ENCODE data around the gene DTNBP1. TPM values are rescaled to one million over a fixed set of nuclear protein-coding genes. Genes with fewer than 3 reads are reported as not detected.

The DTNBP1 gene
- total RNA-seq, 1 donor from 2014 or later: 19.4 TPM

- peaks cover 74% of the 10 kb centered on the region for H3K36me3 Mint-ChIP-seq
- peaks cover 41% of the 10 kb centered on the region for H3K9me3 Mint-ChIP-seq
- DNase-seq (ENCODE audit: low spot score in 2 of 2, unreplicated experiment in 2 of 2): no peak
- H3K4me1 Mint-ChIP-seq: no peaks in the 10 kb centered on the region
- no peak overlapping the region for H3K27ac Mint-ChIP-seq
- TF ChIP-seq CTCF (IDR thresholded peaks at IDR 0.05; ENCODE audit: unreplicated experiment): no peak
- H3K27me3 Mint-ChIP-seq (ENCODE audit: low read depth): no peaks in the 10 kb centered on the region
- H3K4me3 Mint-ChIP-seq: no peak overlapping the region
These were observed 134.8 kb downstream of the DTNBP1 start for GRCh38 chr6:15527838-15528617.

GRCh38 chr6:15526212-15526701, 136.6 kb downstream of the DTNBP1 start:
- no peak overlapping the region for H3K27ac Mint-ChIP-seq
- H3K9me3 Mint-ChIP-seq: peaks cover 41% of the 10 kb centered on the region
- peaks cover 83% of the 10 kb centered on the region for H3K36me3 Mint-ChIP-seq
- no peak for TF ChIP-seq CTCF (IDR thresholded peaks at IDR 0.05; ENCODE audit: unreplicated experiment)
- DNase-seq (ENCODE audit: low spot score in 2 of 2, unreplicated experiment in 2 of 2): no peak
- H3K4me1 Mint-ChIP-seq: no peaks in the 10 kb centered on the region
- H3K4me3 Mint-ChIP-seq: no peak overlapping the region
- no peaks in the 10 kb centered on the region for H3K27me3 Mint-ChIP-seq (ENCODE audit: low read depth)

GRCh38 chr6:15524861-15525401, 137.9 kb downstream of the DTNBP1 start:
- Mint-ChIP-seq H3K4me1 (no peaks in the 10 kb centered on the region), H3K4me3 (no peak overlapping the region), H3K9me3 (peaks cover 41% of the 10 kb centered on the region), H3K27me3 (ENCODE audit: low read depth) (no peaks in the 10 kb centered on the region), H3K36me3 (peaks cover 86% of the 10 kb centered on the region), H3K27ac (no peak overlapping the region)
- no peak for DNase-seq (ENCODE audit: low spot score in 2 of 2, unreplicated experiment in 2 of 2)
- no peak for TF ChIP-seq CTCF (IDR thresholded peaks at IDR 0.05; ENCODE audit: unreplicated experiment)

GRCh38 chr6:15523679-15524630, 138.9 kb downstream of the DTNBP1 start:
- no peak overlapping the region for H3K27ac Mint-ChIP-seq
- TF ChIP-seq CTCF (IDR thresholded peaks at IDR 0.05; ENCODE audit: unreplicated experiment): no peak

GRCh38 chr6:15522856-15523529, 139.8 kb downstream of the DTNBP1 start:
- Mint-ChIP-seq H3K4me3 (no peak overlapping the region), H3K27ac (no peak overlapping the region), H3K4me1 (no peaks in the 10 kb centered on the region), H3K36me3 (peaks cover 88% of the 10 kb centered on the region), H3K27me3 (ENCODE audit: low read depth) (no peaks in the 10 kb centered on the region), H3K9me3 (peaks cover 35% of the 10 kb centered on the region)
- TF ChIP-seq CTCF (IDR thresholded peaks at IDR 0.05; ENCODE audit: unreplicated experiment): no peak
- DNase-seq (ENCODE audit: low spot score in 2 of 2, unreplicated experiment in 2 of 2): peak in 1 of 2 experiments; percentile 29

More at GRCh38 chr6:15523679-15524630, 138.9 kb downstream of the DTNBP1 start:
- Mint-ChIP-seq H3K36me3 (peaks cover 89% of the 10 kb centered on the region), H3K4me1 (no peaks in the 10 kb centered on the region), H3K9me3 (peaks cover 41% of the 10 kb centered on the region), H3K4me3 (no peak overlapping the region), H3K27me3 (ENCODE audit: low read depth) (no peaks in the 10 kb centered on the region)
- DNase-seq (ENCODE audit: low spot score in 2 of 2, unreplicated experiment in 2 of 2): no peak
